ENCODE results near the gene CGB7.

- TF ChIP-seq, protein P1, sequence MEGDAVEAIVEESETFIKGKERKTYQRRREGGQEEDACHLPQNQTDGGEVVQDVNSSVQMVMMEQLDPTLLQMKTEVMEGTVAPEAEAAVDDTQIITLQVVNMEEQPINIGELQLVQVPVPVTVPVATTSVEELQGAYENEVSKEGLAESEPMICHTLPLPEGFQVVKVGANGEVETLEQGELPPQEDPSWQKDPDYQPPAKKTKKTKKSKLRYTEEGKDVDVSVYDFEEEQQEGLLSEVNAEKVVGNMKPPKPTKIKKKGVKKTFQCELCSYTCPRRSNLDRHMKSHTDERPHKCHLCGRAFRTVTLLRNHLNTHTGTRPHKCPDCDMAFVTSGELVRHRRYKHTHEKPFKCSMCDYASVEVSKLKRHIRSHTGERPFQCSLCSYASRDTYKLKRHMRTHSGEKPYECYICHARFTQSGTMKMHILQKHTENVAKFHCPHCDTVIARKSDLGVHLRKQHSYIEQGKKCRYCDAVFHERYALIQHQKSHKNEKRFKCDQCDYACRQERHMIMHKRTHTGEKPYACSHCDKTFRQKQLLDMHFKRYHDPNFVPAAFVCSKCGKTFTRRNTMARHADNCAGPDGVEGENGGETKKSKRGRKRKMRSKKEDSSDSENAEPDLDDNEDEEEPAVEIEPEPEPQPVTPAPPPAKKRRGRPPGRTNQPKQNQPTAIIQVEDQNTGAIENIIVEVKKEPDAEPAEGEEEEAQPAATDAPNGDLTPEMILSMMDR (IDR thresholded peaks at IDR 0.05), result peak; percentile 24
- TF ChIP-seq ZFX (IDR thresholded peaks at IDR 0.05; ENCODE audit: borderline replicate concordance), result no peak
These were observed 7.4 kb upstream of the CGB7 start, which contains the start of gene NTF4 for GRCh38 chr19:49064768-49065611.
